CD4-positive, alpha-beta T cell treated with Interleukin-6 at 100 ng/mL for 8 hours (primary cell): Measurements from ENCODE around the gene LAPTM4A.
"Not testable (repeated sequence)": the region's sequence is repeated elsewhere in the genome, so short reads cannot be mapped to it uniquely, and the experiment has no call there.

Source experiments
- DNase-seq: peaks from one replicate; pipeline ENCODE4 v3.0.0-alpha.2; 2020; ENCODE audit warnings: mixed read lengths, low spot score

The LAPTM4A gene

GRCh38 chr2:20076757-20077156 is 25.3 kb upstream of the LAPTM4A start:
- no peak for DNase-seq

- no peak for DNase-seq
Observed at GRCh38 chr2:20074901-20075300, 23.5 kb upstream of the LAPTM4A start.

- DNase-seq: not testable (repeated sequence)
Observed at GRCh38 chr2:20074046-20074648, 22.7 kb upstream of the LAPTM4A start.

DNA sequence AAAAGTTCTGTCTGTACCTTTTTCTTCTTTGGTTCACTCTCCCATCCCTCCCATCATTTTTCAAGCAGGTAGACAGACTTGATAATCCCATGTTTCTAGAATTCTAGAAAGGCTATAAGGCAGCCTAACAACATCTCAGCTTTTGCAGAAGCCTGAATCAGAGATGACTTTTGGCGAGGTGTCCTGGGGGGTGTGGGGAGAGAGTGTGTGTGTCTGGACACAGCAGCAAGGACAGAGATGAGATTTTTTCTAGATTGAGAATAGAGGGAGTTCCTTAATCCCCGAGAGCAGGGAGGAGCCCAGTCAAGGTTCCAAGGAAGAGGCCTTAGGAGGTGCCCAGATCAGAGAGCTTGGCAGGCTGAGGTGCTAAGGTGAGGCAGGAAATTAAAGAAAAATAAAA is 22.0 kb upstream of the LAPTM4A start:
- DNase-seq: no peak

DNA sequence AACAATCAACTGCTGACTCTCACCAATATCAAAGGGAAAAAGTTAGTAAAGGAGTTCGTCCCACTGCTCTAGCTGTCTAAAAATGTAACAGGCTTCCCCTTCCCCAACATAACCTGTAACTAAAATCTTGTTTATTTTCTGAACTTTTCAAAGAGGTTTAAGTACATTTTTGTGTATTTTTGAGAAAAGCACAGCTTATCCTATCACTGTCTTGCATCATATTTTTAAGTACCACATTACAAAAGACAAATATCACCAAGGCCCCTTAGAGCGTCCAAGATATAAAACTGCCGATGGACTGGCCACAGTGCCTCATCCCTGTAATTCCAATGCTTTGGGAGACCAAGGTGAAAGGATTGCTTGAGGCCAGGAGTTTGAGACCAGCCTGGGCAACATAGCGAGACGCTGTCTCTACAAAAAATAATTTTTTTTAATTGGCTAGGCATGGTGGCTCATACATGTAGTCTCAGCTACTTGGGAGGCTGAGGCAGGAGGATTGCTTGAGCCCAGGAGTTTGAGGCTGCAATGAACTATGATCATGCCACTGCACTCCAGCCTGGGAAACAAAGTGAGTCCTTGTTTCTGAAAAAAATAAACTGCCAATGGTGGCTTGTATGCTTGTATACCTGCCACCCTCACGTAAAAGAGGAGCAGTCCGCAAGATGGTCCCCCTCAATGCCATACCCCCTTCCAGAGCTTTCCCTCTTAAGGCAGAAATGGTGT is 21.2 kb upstream of the LAPTM4A start:
- DNase-seq: no peak

- no peak for DNase-seq
Observed at GRCh38 chr2:20071397-20072383, 20.3 kb upstream of the LAPTM4A start.

- DNase-seq: no peak
Observed at GRCh38 chr2:20069756-20070155, 18.3 kb upstream of the LAPTM4A start.

- DNase-seq: no peak
Observed at GRCh38 chr2:20067992-20068584, 16.7 kb upstream of the LAPTM4A start.

DNA sequence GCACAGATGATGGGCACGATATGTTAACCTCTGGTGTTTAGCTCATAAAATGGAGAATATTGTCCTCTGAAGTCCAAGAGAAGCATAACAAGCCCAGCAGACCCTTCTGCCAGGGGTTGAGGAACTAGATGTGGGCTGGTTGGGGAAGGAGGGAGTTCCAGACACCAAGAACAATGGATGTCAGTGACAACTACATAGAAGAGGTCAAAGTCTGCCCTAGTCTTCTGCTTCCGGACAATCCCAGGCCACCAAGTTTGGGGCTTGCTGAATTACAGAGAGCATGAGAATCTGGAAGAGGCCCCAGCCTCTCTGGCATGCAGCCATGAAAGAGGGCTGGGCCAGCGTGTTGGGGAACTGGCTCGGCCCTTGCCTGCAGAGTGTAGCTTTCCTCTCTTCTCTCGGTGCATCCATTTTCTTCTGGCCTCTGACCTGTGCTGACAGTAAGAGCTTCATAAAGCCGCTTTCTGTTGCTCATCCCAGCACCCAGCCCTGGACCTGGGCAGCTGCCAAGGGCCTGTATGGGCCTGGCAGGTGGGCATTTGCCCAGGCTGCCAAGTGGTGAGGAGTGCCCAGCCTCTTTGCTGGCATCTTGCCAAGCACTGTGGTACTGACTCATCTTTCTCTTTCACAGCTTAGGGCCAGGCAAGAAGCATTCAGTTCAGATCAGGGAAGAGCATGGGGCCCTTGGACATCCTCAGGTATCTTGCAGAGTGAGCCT is 14.6 kb upstream of the LAPTM4A start:
- no peak for DNase-seq

GRCh38 chr2:20064841-20065240 is 13.4 kb upstream of the LAPTM4A start:
- DNase-seq: no peak

- DNase-seq: no peak
Observed at GRCh38 chr2:20064421-20064820, 13.0 kb upstream of the LAPTM4A start.

- no peak for DNase-seq
Observed at GRCh38 chr2:20062615-20063545, 11.5 kb upstream of the LAPTM4A start.

- DNase-seq: no peak
Observed at GRCh38 chr2:20061940-20062339, 10.5 kb upstream of the LAPTM4A start.

- DNase-seq: no peak
Observed at GRCh38 chr2:20061476-20061875, 10.0 kb upstream of the LAPTM4A start.

- DNase-seq: no peak
Observed at GRCh38 chr2:20060106-20060505, 8.7 kb upstream of the LAPTM4A start.

DNA sequence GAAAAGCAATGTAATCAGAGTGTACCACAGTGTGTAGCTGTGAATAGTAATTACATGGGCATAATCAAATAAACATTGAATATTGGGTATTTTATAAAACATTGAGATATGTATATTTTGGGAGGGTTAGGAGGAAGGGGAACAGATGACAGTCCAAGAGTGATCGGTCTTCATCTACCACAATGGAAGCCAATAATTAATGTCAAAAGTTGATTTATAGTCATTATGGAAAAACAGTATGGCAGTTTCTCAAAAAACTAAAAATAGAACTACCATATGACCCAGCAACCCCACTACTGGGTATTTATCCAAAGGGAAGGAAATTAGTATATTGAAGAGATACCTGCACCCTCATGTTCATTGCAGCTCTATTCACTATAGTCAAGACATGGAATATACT is 5.8 kb upstream of the LAPTM4A start:
- DNase-seq: no peak

- no peak for DNase-seq
Observed at GRCh38 chr2:20054931-20055330, 3.5 kb upstream of the LAPTM4A start.

DNA sequence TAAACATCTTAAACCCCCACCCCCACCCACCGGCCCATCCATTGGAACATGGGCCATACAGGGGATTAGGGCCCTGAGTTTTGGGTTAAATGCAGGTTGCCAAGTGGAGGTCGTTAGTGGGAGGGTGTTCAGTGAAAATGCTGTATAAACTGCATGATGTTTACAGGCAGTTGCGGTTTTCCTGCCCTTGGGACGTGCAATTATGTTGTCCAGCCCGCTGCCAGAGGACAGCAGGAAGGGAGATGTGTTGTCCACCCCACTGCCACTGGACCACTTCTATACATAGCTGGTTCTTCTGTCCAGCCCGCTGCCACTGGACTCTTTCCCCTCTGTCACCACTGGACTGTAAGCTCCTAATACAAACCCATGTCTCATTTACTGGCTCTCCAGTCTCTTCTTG is 2.7 kb upstream of the LAPTM4A start:
- DNase-seq: no peak

- DNase-seq: no peak
Observed at GRCh38 chr2:20052861-20053281, 1.4 kb upstream of the LAPTM4A start.

DNA sequence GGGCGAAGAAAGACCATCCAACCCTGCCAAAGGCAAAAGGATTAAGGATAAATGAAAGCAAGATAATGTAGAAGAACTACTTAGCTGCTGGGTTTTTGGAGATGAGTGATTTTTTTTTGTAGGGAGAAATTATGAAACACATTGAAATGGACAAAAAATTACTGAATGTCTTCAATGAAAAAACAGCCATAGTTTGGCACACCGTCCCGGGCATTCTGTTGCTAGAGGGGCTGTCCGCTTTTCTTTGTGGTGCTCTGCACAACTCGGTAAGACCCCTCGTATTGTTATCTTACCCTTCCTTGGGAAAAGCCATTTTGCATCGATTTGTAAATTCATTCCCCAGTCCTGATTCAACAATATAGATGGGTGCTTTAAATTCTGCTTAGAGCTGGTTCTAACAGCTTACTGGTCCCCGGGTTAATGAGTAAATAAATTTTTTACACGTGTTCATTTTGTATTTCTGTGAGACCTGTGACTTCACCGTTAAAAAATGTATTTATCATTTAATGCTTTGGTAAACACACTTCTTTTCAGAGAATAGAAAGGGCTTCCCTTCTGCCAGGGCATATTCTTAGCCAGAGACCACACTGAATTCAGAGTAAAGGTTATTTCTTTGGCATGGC is 912 bp upstream of the LAPTM4A start:
- no peak for DNase-seq
